ENCODE data around the gene CTSA.

GRCh38 chr20:45880988-45881788 is 9.9 kb upstream of the CTSA start, which contains the start of gene ZSWIM1:
- TF ChIP-seq POLR2A (IDR thresholded peaks at IDR 0.05) (peak in 1 of 2 donors; percentile 73), CTCF (IDR thresholded peaks at IDR 0.05) (no peak)

All from thyroid gland (tissue), 4 donors.